HG03575 (cell line): ENCODE data around the gene SORCS1.

Experiments
- ATAC-seq: cut with Tn5 transposase; IDR thresholded peaks from one replicate; pipeline ENCODE4 v1.9.1; 2021; ENCODE audit not compliant: unreplicated experiment, insufficient number of reproducible peaks, low FRiP score; ENCODE audit errors: extremely low read depth

Gene SORCS1

GRCh38 chr10:107013258-107014006, 151.1 kb downstream of the SORCS1 start:
- ATAC-seq: no peak

- no peak for ATAC-seq
Measured at GRCh38 chr10:107011992-107012391, 152.5 kb downstream of the SORCS1 start.

GRCh38 chr10:107011105-107011504, 153.4 kb downstream of the SORCS1 start:
- no peak for ATAC-seq

GRCh38 chr10:107010531-107010930, 154.0 kb downstream of the SORCS1 start:
- ATAC-seq: no peak

GRCh38 chr10:107004362-107004761, 160.1 kb downstream of the SORCS1 start:
- no peak for ATAC-seq

- no peak for ATAC-seq
Measured at GRCh38 chr10:107002068-107002467, 162.4 kb downstream of the SORCS1 start.

GRCh38 chr10:106999118-106999707, 165.3 kb downstream of the SORCS1 start:
- ATAC-seq: no peak

- no peak for ATAC-seq
Measured at GRCh38 chr10:106997721-106998120, 166.8 kb downstream of the SORCS1 start.

- no peak for ATAC-seq
Measured at GRCh38 chr10:106996510-106996909, 168.0 kb downstream of the SORCS1 start.

- ATAC-seq: no peak
Measured at GRCh38 chr10:106992055-106992454, 172.5 kb downstream of the SORCS1 start.

- ATAC-seq: no peak
Measured at GRCh38 chr10:106991091-106991490, 173.4 kb downstream of the SORCS1 start.

GRCh38 chr10:106987362-106987761, 177.1 kb downstream of the SORCS1 start:
- no peak for ATAC-seq

- ATAC-seq: no peak
Measured at GRCh38 chr10:106982268-106982667, 182.2 kb downstream of the SORCS1 start.

GRCh38 chr10:106981452-106982075, 182.9 kb downstream of the SORCS1 start:
- no peak for ATAC-seq

- ATAC-seq: peak; percentile 73
Measured at GRCh38 chr10:106980495-106981451, 183.7 kb downstream of the SORCS1 start.

GRCh38 chr10:106978756-106979155, 185.8 kb downstream of the SORCS1 start:
- ATAC-seq: no peak

GRCh38 chr10:106973716-106974115, 190.8 kb downstream of the SORCS1 start:
- ATAC-seq: no peak

- ATAC-seq: no peak
Measured at GRCh38 chr10:106973288-106973687, 191.2 kb downstream of the SORCS1 start.

- ATAC-seq: no peak
Measured at GRCh38 chr10:106972381-106972780, 192.1 kb downstream of the SORCS1 start.
